Choroid plexus epithelial cell (primary cell): ENCODE data around the gene PAWR.
A peak's percentile ranks its signal among the peaks of the same experiment; 100 is the strongest.

Experiments
- DNase-seq: peaks from one replicate; pipeline ENCODE4 v3.0.0-alpha.2; 2010; ENCODE audit warnings: low read depth
- H3K4me3 ChIP-seq: 2 replicates; pipeline ENCODE4 v1.5.1; 2011; ENCODE audit warnings: low read depth, mild to moderate bottlenecking, control low read depth, low read length, moderate library complexity
- CTCF ChIP-seq: conservative IDR thresholded peaks from 2 replicates; pipeline ENCODE4 v1.5.1; 2011; ENCODE audit warnings: low read depth, mild to moderate bottlenecking, control low read depth, inconsistent platforms, low read length, moderate library complexity

PAWR gene

GRCh38 chr12:79618848-79619404 is 71.8 kb downstream of the PAWR start:
- TF ChIP-seq CTCF, result no peak
- peak; percentile 66 for DNase-seq
- H3K4me3 ChIP-seq, result no peak overlapping the region

GRCh38 chr12:79617696-79618095 is 73.1 kb downstream of the PAWR start:
- no peak for TF ChIP-seq CTCF
- H3K4me3 ChIP-seq, result no peak overlapping the region
- no peak for DNase-seq

GRCh38 chr12:79615596-79616560 is 74.9 kb downstream of the PAWR start:
- no peak for TF ChIP-seq CTCF
- no peak overlapping the region for H3K4me3 ChIP-seq
- no peak for DNase-seq

- peak; percentile 43 for DNase-seq
- TF ChIP-seq CTCF, result no peak
- no peak overlapping the region for H3K4me3 ChIP-seq
Observed at GRCh38 chr12:79614730-79615129, 76.0 kb downstream of the PAWR start.

- TF ChIP-seq CTCF, result no peak
- DNase-seq, result no peak
- no peak overlapping the region for H3K4me3 ChIP-seq
Observed at GRCh38 chr12:79601908-79602307, 88.9 kb downstream of the PAWR start.

- no peak for TF ChIP-seq CTCF
Observed at GRCh38 chr12:79597910-79598309, 92.9 kb downstream of the PAWR start.

More at GRCh38 chr12:79597910-79598309, 92.9 kb downstream of the PAWR start:
- H3K4me3 ChIP-seq, result no peak overlapping the region
- peak; percentile 36 for DNase-seq
